ENCODE data around the gene BDH2.

- no peak for TF ChIP-seq CTCF (IDR thresholded peaks at IDR 0.05; ENCODE audit: low read length)
- no peak for TF ChIP-seq EZH2 (IDR thresholded peaks at IDR 0.05; ENCODE audit: borderline replicate concordance, low read length)
Observed at GRCh38 chr4:103126126-103126525, 26.5 kb upstream of the BDH2 start.
